GM12878 (cell line): ENCODE measurements around the gene PRMT7. TPM values are rescaled to one million over a fixed set of nuclear protein-coding genes. Genes with fewer than 3 reads are reported as not detected.

Experiments used
- DPF2 ChIP-seq: fragments of 450-650 bp; IDR thresholded peaks from 2 replicates; pipeline ENCODE4 v1.6.1; 2017; ENCODE audit warnings: mild to moderate bottlenecking
- ETV6 ChIP-seq, 2 experiments: fragments of 450-650 bp in 1 of 2; IDR thresholded peaks in 1 of 2; conservative IDR thresholded peaks in 1 of 2; 2 replicates each; pipeline ENCODE4 v1.6.1; 2014; ENCODE audit warnings: antibody characterized with exemption in 1 of 2, borderline replicate concordance in 1 of 2, low read depth in 1 of 2, mild to moderate bottlenecking in 1 of 2, moderate library complexity in 1 of 2
- EZH2 ChIP-seq: IDR thresholded peaks from 2 replicates; pipeline ENCODE4 v1.6.1; 2012; ENCODE audit warnings: low read depth, mild to moderate bottlenecking, control low read depth, inconsistent platforms, low read length, borderline replicate concordance; ENCODE audit not compliant: control insufficient read depth
- HDAC2 ChIP-seq: fragments of 200-600 bp; sonication (generic); IDR thresholded peaks from 2 replicates; pipeline ENCODE4 v1.6.1; 2017
- MEF2B ChIP-seq: fragments of 450-650 bp; IDR thresholded peaks from 2 replicates; pipeline ENCODE4 v1.6.1; 2018; ENCODE audit warnings: mild to moderate bottlenecking, moderate library complexity; ENCODE audit not compliant: partially characterized antibody, poor library complexity, severe bottlenecking
- MYC ChIP-seq: IDR thresholded peaks from 2 replicates; pipeline ENCODE4 v1.6.1; 2011; ENCODE audit warnings: mild to moderate bottlenecking, low read length, moderate library complexity, inconsistent platforms; ENCODE audit not compliant: insufficient read depth, insufficient replicate concordance, insufficient read length, severe bottlenecking
- NRF1 ChIP-seq: conservative IDR thresholded peaks from 2 replicates; pipeline ENCODE4 v1.6.1; 2011; ENCODE audit warnings: mild to moderate bottlenecking, low read depth, low read length, improper control_type of control experiment
- POLR2A ChIP-seq: IDR thresholded peaks from 2 replicates; pipeline ENCODE4 v1.6.1; 2011; ENCODE audit warnings: low read depth, mild to moderate bottlenecking, low read length
- POU2F2 ChIP-seq: IDR thresholded peaks from 3 replicates; pipeline ENCODE4 v1.6.1; 2011; ENCODE audit warnings: low read depth, mild to moderate bottlenecking, low read length, borderline replicate concordance
- RAD21 ChIP-seq: IDR thresholded peaks from 2 replicates; pipeline ENCODE4 v1.6.1; 2011; ENCODE audit warnings: mild to moderate bottlenecking, low read depth, low read length, moderate library complexity; ENCODE audit not compliant: insufficient read depth
- RELA ChIP-seq: fragments of 450-650 bp; IDR thresholded peaks from 2 replicates; pipeline ENCODE4 v1.8.0; 2014; ENCODE audit warnings: borderline replicate concordance; ENCODE audit not compliant: partially characterized antibody
- SIX5 ChIP-seq: IDR thresholded peaks from 2 replicates; pipeline ENCODE4 v1.6.1; 2011; ENCODE audit warnings: mild to moderate bottlenecking, low read depth, low read length, moderate library complexity; ENCODE audit not compliant: severe bottlenecking
- SMC3 ChIP-seq: IDR thresholded peaks from 2 replicates; pipeline ENCODE4 v1.6.1; 2011; ENCODE audit warnings: low read length, improper control_type of control experiment, borderline replicate concordance
- SPI1 ChIP-seq: IDR thresholded peaks from 2 replicates; pipeline ENCODE4 v1.6.1; 2011; ENCODE audit warnings: low read depth, mild to moderate bottlenecking, low read length, moderate library complexity, borderline replicate concordance; ENCODE audit not compliant: insufficient read depth
- STAT3 ChIP-seq: IDR thresholded peaks from 2 replicates; pipeline ENCODE4 v1.6.1; 2011; ENCODE audit warnings: low read depth, low read length, improper control_type of control experiment
- ZBTB33 ChIP-seq: fragments of 450-650 bp; IDR thresholded peaks from 2 replicates; pipeline ENCODE4 v1.6.1; 2017; ENCODE audit warnings: mild to moderate bottlenecking
- ZBTB4 ChIP-seq: fragments of 450-650 bp; formaldehyde crosslinking; IDR thresholded peaks from 2 replicates; pipeline ENCODE4 v1.4.0; 2022; ENCODE audit warnings: mild to moderate bottlenecking, moderate library complexity
- ZZZ3 ChIP-seq: IDR thresholded peaks from 2 replicates; pipeline ENCODE4 v1.6.1; 2011; ENCODE audit warnings: low read depth; ENCODE audit not compliant: control insufficient read depth, insufficient read length
- polyA plus RNA-seq, 11 experiments: library from polyadenylated mRNA; depleted of rRNA in 4 of 11; unstranded in 6 of 11; stranded (reverse) in 5 of 11; fragments of >200 nt; fragmentation: Nextera tagmentation in 4 of 11; fragmentation: Illumina TruSeq in 1 of 11; extraction: Ambion mirVana in 4 of 11; extraction: Trizol in 1 of 11; gene quantifications; 1 replicate in 1 of 11; 2 replicates in 10 of 11; pipeline versions ENCODE4 v1.2.1 to v1.2.3, GENCODE V29; 2011 to 2016; ENCODE audit warnings: inconsistent platforms in 2 of 11, missing spikeins in 2 of 11, low read depth in 1 of 11
- total RNA-seq, 4 experiments: library from RNA; depleted of rRNA in 3 of 4; stranded (reverse); fragments of >200 nt in 3 of 4; fragmentation: Illumina TruSeq in 1 of 4; extraction: Trizol in 1 of 4; gene quantifications; 2 replicates each; pipeline versions ENCODE4 v1.2.1 to v1.2.3, GENCODE V29; 2013 to 2021
- TF ChIP-seq, protein P1 (sequence below), 3 experiments: IDR thresholded peaks in 2 of 3; conservative IDR thresholded peaks in 1 of 3; 2 replicates each; pipeline ENCODE4 v1.5.1; 2011; ENCODE audit warnings: low read depth in 3 of 3, low read length in 3 of 3, mild to moderate bottlenecking in 3 of 3, control low read depth in 2 of 3, moderate library complexity in 2 of 3, inconsistent platforms in 1 of 3, mixed read lengths in 1 of 3; ENCODE audit not compliant: control insufficient read depth in 2 of 3, insufficient read depth in 1 of 3; ENCODE audit errors: extremely low read depth in 1 of 3
- TF ChIP-seq, protein P2 (sequence below): fragments of 450-650 bp; IDR thresholded peaks from 2 replicates; pipeline ENCODE4 v1.6.1; 2018; ENCODE audit warnings: borderline replicate concordance, mild to moderate bottlenecking; ENCODE audit not compliant: partially characterized antibody

PRMT7 gene
- total and polyA plus RNA-seq, 10 of the 15 experiments (the other 5 are each of a cell fraction or from before 2014, with no cell fraction given): 5.1 to 56.1 (median 42.0) TPM

DNA sequence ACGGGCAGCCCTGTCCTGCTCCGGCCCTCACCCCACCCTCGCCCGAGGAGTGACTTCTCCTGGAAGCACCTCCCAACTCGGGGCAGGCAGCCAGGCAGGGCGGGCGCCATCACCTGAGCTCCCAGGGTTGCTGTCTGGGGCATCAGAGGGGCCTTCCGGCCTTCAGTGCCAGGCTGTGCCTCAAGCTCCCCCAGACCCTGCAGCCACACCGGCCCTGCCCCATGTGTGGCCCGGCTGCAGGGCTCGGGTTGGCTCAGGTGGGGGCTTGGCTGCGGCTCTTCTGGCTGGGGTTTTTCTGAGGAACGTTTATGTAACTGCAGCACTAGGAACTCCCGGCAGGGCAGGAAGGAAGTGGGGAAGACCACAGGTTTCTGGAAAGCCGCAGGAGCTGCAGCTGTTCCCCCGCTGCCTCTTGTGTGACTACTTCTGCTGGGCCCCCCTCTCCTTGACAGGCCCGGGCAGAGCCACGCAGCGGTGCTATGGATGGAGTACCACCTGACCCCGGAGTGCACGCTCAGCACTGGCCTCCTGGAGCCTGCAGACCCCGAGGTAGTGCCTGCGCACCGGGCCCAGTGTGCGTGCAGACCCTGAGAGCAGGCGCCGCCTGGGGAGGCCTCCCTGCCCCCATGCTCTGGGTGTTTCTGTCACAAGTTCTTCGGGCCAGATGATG, 45.6 kb downstream of the PRMT7 start (continued):
- TF ChIP-seq RELA: no peak
- TF ChIP-seq ZBTB33: no peak
- TF ChIP-seq ETV6 (conservative IDR thresholded peaks at IDR 0.05 in 1 of 2, IDR thresholded peaks at IDR 0.05 in 1 of 2; ENCODE audit: borderline replicate concordance in 1 of 2, low read depth in 1 of 2): peak in 1 of 2 experiments; percentile 99; a peak in 2 of 4 replicates
- TF ChIP-seq RAD21: no peak
- no peak for TF ChIP-seq ZBTB4 (CRISPR knock-in tag)
- TF ChIP-seq DPF2: peak; percentile 83
- TF ChIP-seq HDAC2: no peak
- TF ChIP-seq, protein P1, sequence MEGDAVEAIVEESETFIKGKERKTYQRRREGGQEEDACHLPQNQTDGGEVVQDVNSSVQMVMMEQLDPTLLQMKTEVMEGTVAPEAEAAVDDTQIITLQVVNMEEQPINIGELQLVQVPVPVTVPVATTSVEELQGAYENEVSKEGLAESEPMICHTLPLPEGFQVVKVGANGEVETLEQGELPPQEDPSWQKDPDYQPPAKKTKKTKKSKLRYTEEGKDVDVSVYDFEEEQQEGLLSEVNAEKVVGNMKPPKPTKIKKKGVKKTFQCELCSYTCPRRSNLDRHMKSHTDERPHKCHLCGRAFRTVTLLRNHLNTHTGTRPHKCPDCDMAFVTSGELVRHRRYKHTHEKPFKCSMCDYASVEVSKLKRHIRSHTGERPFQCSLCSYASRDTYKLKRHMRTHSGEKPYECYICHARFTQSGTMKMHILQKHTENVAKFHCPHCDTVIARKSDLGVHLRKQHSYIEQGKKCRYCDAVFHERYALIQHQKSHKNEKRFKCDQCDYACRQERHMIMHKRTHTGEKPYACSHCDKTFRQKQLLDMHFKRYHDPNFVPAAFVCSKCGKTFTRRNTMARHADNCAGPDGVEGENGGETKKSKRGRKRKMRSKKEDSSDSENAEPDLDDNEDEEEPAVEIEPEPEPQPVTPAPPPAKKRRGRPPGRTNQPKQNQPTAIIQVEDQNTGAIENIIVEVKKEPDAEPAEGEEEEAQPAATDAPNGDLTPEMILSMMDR (IDR thresholded peaks at IDR 0.05 in 2 of 3, conservative IDR thresholded peaks at IDR 0.05 in 1 of 3; ENCODE audit: control insufficient read depth in 2 of 3, extremely low read depth in 1 of 3, insufficient read depth in 1 of 3, low read depth in 3 of 3, low read length in 3 of 3): no peak
- no peak for TF ChIP-seq EZH2
- TF ChIP-seq SPI1: peak; percentile 74
- no peak for TF ChIP-seq SMC3
- no peak for TF ChIP-seq NRF1
- no peak for TF ChIP-seq STAT3
- TF ChIP-seq ZZZ3: no peak
- no peak for TF ChIP-seq SIX5
- TF ChIP-seq, protein P2, sequence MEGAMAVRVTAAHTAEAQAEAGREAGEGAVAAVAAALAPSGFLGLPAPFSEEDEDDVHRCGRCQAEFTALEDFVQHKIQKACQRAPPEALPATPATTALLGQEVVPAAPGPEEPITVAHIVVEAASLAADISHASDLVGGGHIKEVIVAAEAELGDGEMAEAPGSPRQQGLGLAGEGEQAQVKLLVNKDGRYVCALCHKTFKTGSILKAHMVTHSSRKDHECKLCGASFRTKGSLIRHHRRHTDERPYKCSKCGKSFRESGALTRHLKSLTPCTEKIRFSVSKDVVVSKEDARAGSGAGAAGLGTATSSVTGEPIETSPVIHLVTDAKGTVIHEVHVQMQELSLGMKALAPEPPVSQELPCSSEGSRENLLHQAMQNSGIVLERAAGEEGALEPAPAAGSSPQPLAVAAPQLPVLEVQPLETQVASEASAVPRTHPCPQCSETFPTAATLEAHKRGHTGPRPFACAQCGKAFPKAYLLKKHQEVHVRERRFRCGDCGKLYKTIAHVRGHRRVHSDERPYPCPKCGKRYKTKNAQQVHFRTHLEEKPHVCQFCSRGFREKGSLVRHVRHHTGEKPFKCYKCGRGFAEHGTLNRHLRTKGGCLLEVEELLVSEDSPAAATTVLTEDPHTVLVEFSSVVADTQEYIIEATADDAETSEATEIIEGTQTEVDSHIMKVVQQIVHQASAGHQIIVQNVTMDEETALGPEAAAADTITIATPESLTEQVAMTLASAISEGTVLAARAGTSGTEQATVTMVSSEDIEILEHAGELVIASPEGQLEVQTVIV: no peak
- no peak for TF ChIP-seq MEF2B
- no peak for TF ChIP-seq POU2F2
- no peak for TF ChIP-seq MYC
- peak; percentile 36; the same call in 1 of the 2 replicates for TF ChIP-seq POLR2A
